NCI-H82 treated with DMSO at 0.1 percent for 48 hours (cell line): ENCODE measurements around the gene POT1.

Experiments
- DNase-seq: peaks from one replicate; lab custom pipeline; 2025; ENCODE audit not compliant: unreplicated experiment; lab: John Stamatoyannopoulos, UW

Gene POT1

GRCh38 chr7:124912972-124913371 is 16.7 kb downstream of the POT1 start:
- DNase-seq = no peak

GRCh38 chr7:124909808-124910207 is 19.8 kb downstream of the POT1 start:
- DNase-seq = no peak

GRCh38 chr7:124908259-124908658 is 21.4 kb downstream of the POT1 start:
- DNase-seq = no peak

GRCh38 chr7:124907490-124907889 is 22.1 kb downstream of the POT1 start:
- no peak for DNase-seq

- DNase-seq = no peak
Observed at GRCh38 chr7:124898531-124898930, 31.1 kb downstream of the POT1 start.

- no peak for DNase-seq
Observed at GRCh38 chr7:124896001-124896400, 33.6 kb downstream of the POT1 start.

GRCh38 chr7:124893140-124893827 is 36.3 kb downstream of the POT1 start:
- no peak for DNase-seq

- DNase-seq = no peak
Observed at GRCh38 chr7:124887247-124887646, 42.4 kb downstream of the POT1 start.

GRCh38 chr7:124881981-124882380 is 47.6 kb downstream of the POT1 start:
- no peak for DNase-seq

- no peak for DNase-seq
Observed at GRCh38 chr7:124879771-124880170, 49.9 kb downstream of the POT1 start.

GRCh38 chr7:124879103-124879502 is 50.5 kb downstream of the POT1 start:
- no peak for DNase-seq

GRCh38 chr7:124874644-124875163 is 54.9 kb downstream of the POT1 start:
- no peak for DNase-seq

- DNase-seq = no peak
Observed at GRCh38 chr7:124857672-124858235, 71.9 kb downstream of the POT1 start.

GRCh38 chr7:124856299-124856888 is 73.2 kb downstream of the POT1 start:
- DNase-seq = no peak

- DNase-seq = no peak
Observed at GRCh38 chr7:124843336-124843735, 86.3 kb downstream of the POT1 start.

- DNase-seq = no peak
Observed at GRCh38 chr7:124840435-124840834, 89.2 kb downstream of the POT1 start.

- DNase-seq = no peak
Observed at GRCh38 chr7:124839687-124840086, 89.9 kb downstream of the POT1 start.

- no peak for DNase-seq
Observed at GRCh38 chr7:124836173-124836572, 93.5 kb downstream of the POT1 start.

- no peak for DNase-seq
Observed at GRCh38 chr7:124818807-124819206, 110.8 kb downstream of the POT1 start.

- no peak for DNase-seq
Observed at GRCh38 chr7:124813994-124814798, 115.4 kb downstream of the POT1 start.

GRCh38 chr7:124812764-124813163 is 116.9 kb downstream of the POT1 start:
- DNase-seq = no peak

- DNase-seq = no peak
Observed at GRCh38 chr7:124811341-124811740, 118.3 kb downstream of the POT1 start.
